H1 (cell line): ENCODE data around the gene GDPD2.

Experiments
- BACH1 ChIP-seq: IDR thresholded peaks from 2 replicates; pipeline ENCODE4 v1.6.1; 2012; ENCODE audit warnings: low read length, improper control_type of control experiment
- CTCF ChIP-seq, 3 experiments: IDR thresholded peaks; 1 replicate in 2 of 3; 2 replicates in 1 of 3; pipeline versions ENCODE4 v1.5.1 to v1.6.1; 2011; ENCODE audit warnings: low read length in 3 of 3, mild to moderate bottlenecking in 3 of 3, inconsistent platforms in 2 of 3, low read depth in 1 of 3, moderate library complexity in 1 of 3; ENCODE audit not compliant: insufficient read depth in 1 of 3; ENCODE audit errors: control extremely low read depth in 1 of 3
- EP300 ChIP-seq, 2 experiments: IDR thresholded peaks; 1 replicate in 1 of 2; 2 replicates in 1 of 2; pipeline ENCODE4 v1.6.1; 2011 to 2012; ENCODE audit warnings: low read depth in 2 of 2, low read length in 2 of 2, mild to moderate bottlenecking in 2 of 2, borderline replicate concordance in 1 of 2, inconsistent platforms in 1 of 2, moderate library complexity in 1 of 2
- EZH2 ChIP-seq: fragments of 200-600 bp; sonication (generic); IDR thresholded peaks from 2 replicates; pipeline ENCODE4 v1.7.1; 2012; ENCODE audit warnings: low read depth, mild to moderate bottlenecking, moderate library complexity, low read length, inconsistent platforms; ENCODE audit not compliant: severe bottlenecking
- HDAC6 ChIP-seq: IDR thresholded peaks from one replicate; pipeline ENCODE4 v1.7.1; 2012; ENCODE audit warnings: low read depth, mild to moderate bottlenecking, inconsistent platforms, low read length, moderate library complexity
- KDM5A ChIP-seq: fragments of 200-600 bp; IDR thresholded peaks from 2 replicates; pipeline ENCODE4 v1.7.1; 2012; ENCODE audit warnings: mild to moderate bottlenecking, low read length, inconsistent platforms, mixed read lengths
- POLR2A ChIP-seq, 2 experiments: IDR thresholded peaks; 1 replicate in 1 of 2; 2 replicates in 1 of 2; pipeline ENCODE4 v1.6.1; 2011; ENCODE audit warnings: low read depth in 2 of 2, low read length in 2 of 2, mild to moderate bottlenecking in 2 of 2; ENCODE audit errors: control extremely low read depth in 1 of 2
- RBBP5 ChIP-seq: IDR thresholded peaks from 2 replicates; pipeline ENCODE4 v1.7.1; 2012; ENCODE audit warnings: low read depth, mild to moderate bottlenecking, inconsistent platforms, low read length, moderate library complexity, borderline replicate concordance
- RFX5 ChIP-seq: IDR thresholded peaks from 2 replicates; pipeline ENCODE4 v1.6.1; 2011; ENCODE audit warnings: low read depth, low read length, improper control_type of control experiment, borderline replicate concordance
- SP2 ChIP-seq: IDR thresholded peaks from 2 replicates; pipeline ENCODE4 v1.6.1; 2012; ENCODE audit warnings: mild to moderate bottlenecking, low read length, inconsistent platforms
- SUZ12 ChIP-seq: fragments of 200-600 bp; sonication (generic); IDR thresholded peaks from 2 replicates; pipeline ENCODE4 v1.6.1; 2012; ENCODE audit warnings: mild to moderate bottlenecking, inconsistent platforms, low read length, moderate library complexity, mixed read lengths
- TEAD4 ChIP-seq: IDR thresholded peaks from 2 replicates; pipeline ENCODE4 v1.6.1; 2012; ENCODE audit warnings: low read depth, low read length, inconsistent platforms, mixed read lengths
- ZNF274 ChIP-seq: IDR thresholded peaks from 2 replicates; pipeline ENCODE4 v1.7.0; 2012; ENCODE audit warnings: low read length, borderline replicate concordance; ENCODE audit errors: extremely low read depth

GRCh38 chrX:70455366-70456202, 32.5 kb downstream of the GDPD2 start:
- TF ChIP-seq EZH2, result no peak
- TF ChIP-seq EP300 (IDR thresholded peaks at IDR 0.05; ENCODE audit: borderline replicate concordance in 1 of 2, low read depth in 2 of 2, low read length in 2 of 2), result no peak
- TF ChIP-seq ZNF274, result no peak
- no peak for TF ChIP-seq SUZ12
- no peak for TF ChIP-seq POLR2A (IDR thresholded peaks at IDR 0.05; ENCODE audit: control extremely low read depth in 1 of 2, low read depth in 2 of 2, low read length in 2 of 2)
- TF ChIP-seq BACH1, result no peak
- TF ChIP-seq SP2, result no peak
- no peak for TF ChIP-seq RBBP5
- no peak for TF ChIP-seq CTCF (IDR thresholded peaks at IDR 0.05; ENCODE audit: control extremely low read depth in 1 of 3, insufficient read depth in 1 of 3, low read depth in 1 of 3, low read length in 3 of 3)
- TF ChIP-seq TEAD4, result no peak
- TF ChIP-seq HDAC6, result no peak
- TF ChIP-seq KDM5A, result no peak
- no peak for TF ChIP-seq RFX5
